GM19397 (cell line): ENCODE results near the gene ZSCAN12.

Source experiments
- ATAC-seq: cut with Tn5 transposase; IDR thresholded peaks from one replicate; pipeline ENCODE4 v1.9.1; 2021; ENCODE audit warnings: mild to moderate bottlenecking, moderate library complexity; ENCODE audit not compliant: unreplicated experiment

ZSCAN12 gene

DNA sequence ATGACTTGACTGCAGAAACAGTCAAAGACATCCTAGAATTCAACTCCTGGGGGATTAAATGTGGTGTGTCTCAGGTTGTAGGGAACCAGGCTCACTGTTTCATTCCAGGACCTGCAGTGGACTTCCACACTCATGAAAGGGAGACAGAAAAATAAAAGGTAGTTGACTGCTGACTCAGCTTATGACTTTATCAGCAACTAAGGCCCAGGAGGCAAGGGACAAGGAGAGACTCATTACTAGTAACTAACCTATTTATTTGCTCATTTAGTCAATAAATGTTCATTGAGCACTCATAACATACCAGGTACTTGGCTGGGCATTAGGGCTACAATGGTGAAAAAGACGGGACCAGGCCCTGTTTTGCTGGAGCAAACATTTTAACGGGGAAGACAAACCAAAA, 66.5 kb downstream of the ZSCAN12 start:
- ATAC-seq, result no peak

DNA sequence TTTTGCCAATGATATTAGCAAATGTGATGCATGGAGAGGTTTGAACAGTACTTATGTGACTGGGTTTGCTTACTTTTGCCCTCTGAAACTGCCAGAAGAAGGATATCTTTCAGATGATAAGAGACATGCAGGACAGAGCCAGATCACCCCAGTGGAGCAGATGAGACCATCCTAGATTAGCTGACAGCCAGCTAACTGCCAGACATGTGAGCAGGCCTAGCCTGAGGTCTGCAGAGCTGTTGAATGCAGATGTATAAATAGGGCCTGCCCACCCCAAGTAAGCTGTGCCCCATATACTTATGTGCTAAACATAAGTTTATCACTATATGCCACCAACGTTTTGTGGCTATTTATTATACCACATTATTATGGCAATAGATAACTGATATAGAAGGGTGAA, 69.5 kb downstream of the ZSCAN12 start:
- no peak for ATAC-seq
